ENCODE results near the gene C8A.

C8A gene

GRCh38 chr1:56964349-56965017 lies 109.9 kb downstream of the C8A start:
- CTCF ChIA-PET = no interaction called here
- no peak overlapping the region for H3K27ac ChIP-seq
- TF ChIP-seq CTCF (conservative IDR thresholded peaks at IDR 0.05; ENCODE audit: low read depth) = no peak
- POLR2A ChIA-PET (ENCODE audit: low non-redundant PET) = no interaction called here
- DNase-seq (ENCODE audit: low spot score) = no peak

- CTCF ChIA-PET = no interaction called here
- DNase-seq (ENCODE audit: low spot score) = no peak
- no peak for TF ChIP-seq CTCF (conservative IDR thresholded peaks at IDR 0.05; ENCODE audit: low read depth)
- POLR2A ChIA-PET (ENCODE audit: low non-redundant PET) = no interaction called here
- no peak overlapping the region for H3K27ac ChIP-seq
Observed at GRCh38 chr1:56965191-56965590, 110.6 kb downstream of the C8A start.

- ChIA-PET POLR2A (ENCODE audit: low non-redundant PET) (no interaction called here), CTCF (no interaction called here)
- no peak for TF ChIP-seq CTCF (conservative IDR thresholded peaks at IDR 0.05; ENCODE audit: low read depth)
- no peak within 1 kb of the TSS for H3K27ac ChIP-seq
- DNase-seq (ENCODE audit: low spot score) = no peak
Observed at GRCh38 chr1:56965916-56966697, 111.5 kb downstream of the C8A start, which contains the start of gene C8B. TSS of gene C8B (minus strand) at chr1:56966015. CDS start at chr1:56965948, 67 bp downstream.

- no peak overlapping the region for H3K27ac ChIP-seq
- no peak for TF ChIP-seq CTCF (conservative IDR thresholded peaks at IDR 0.05; ENCODE audit: low read depth)
- DNase-seq (ENCODE audit: low spot score) = no peak
- ChIA-PET POLR2A (ENCODE audit: low non-redundant PET) (no interaction called here), CTCF (no interaction called here)
Observed at GRCh38 chr1:56966698-56966999, 112.1 kb downstream of the C8A start.

GRCh38 chr1:56967355-56967754 lies 112.8 kb downstream of the C8A start:
- POLR2A ChIA-PET (ENCODE audit: low non-redundant PET) = no interaction called here
- H3K27ac ChIP-seq = no peak overlapping the region
- no peak for DNase-seq (ENCODE audit: low spot score)
- CTCF ChIA-PET = no interaction called here
- TF ChIP-seq CTCF (conservative IDR thresholded peaks at IDR 0.05; ENCODE audit: low read depth) = no peak
